PC-9 (cell line): ENCODE measurements around the gene BDKRB1. TPM values are rescaled to one million over a fixed set of nuclear protein-coding genes. Genes with fewer than 3 reads are reported as not detected.

Experiments used
- BruUV-seq: library from RNA; stranded (reverse); fragments of 400-500 nt; replicated peaks from 2 replicates; lab custom pipeline; 2021; lab: Mats Ljungman, UMichigan
- CTCF ChIA-PET: fragments of 300-600 bp; sonication (Branson Sonifier 250); formaldehyde crosslinking; loops from one replicate; lab custom pipeline; 2022; ENCODE audit warnings: antibody characterized with exemption; lab: Charles Lee
- POLR2A ChIA-PET: fragments of 300-600 bp; sonication (Branson Sonifier 250); formaldehyde crosslinking; loops from one replicate; lab custom pipeline; 2022; ENCODE audit warnings: antibody characterized with exemption; ENCODE audit not compliant: unreplicated experiment; lab: Charles Lee
- DNase-seq, 2 experiments: peaks; one replicate each; pipeline versions ENCODE4 v3.0.0 to v3.0.0-alpha.2; 2015 to 2022; ENCODE audit warnings: mixed read lengths in 1 of 2
- H2AFZ ChIP-seq: fragments of 200-600 bp; sonication (generic); 2 replicates; pipeline ENCODE4 v1.8.1; 2017; ENCODE audit warnings: antibody characterized with exemption
- H3F3A ChIP-seq: fragments of 200-600 bp; sonication (generic); 2 replicates; pipeline ENCODE4 v1.8.1; 2017; ENCODE audit warnings: antibody characterized with exemption, mild to moderate bottlenecking, low read depth; ENCODE audit not compliant: insufficient read depth
- H3K27ac ChIP-seq: fragments of 200-600 bp; sonication (generic); 2 replicates; pipeline ENCODE4 v1.6.1; 2016; ENCODE audit warnings: mixed run types
- H3K27me3 ChIP-seq: fragments of 200-600 bp; sonication (generic); 2 replicates; pipeline ENCODE4 v1.6.1; 2016; ENCODE audit warnings: low read depth, mixed run types; ENCODE audit not compliant: insufficient read depth
- H3K36me3 ChIP-seq: fragments of 200-600 bp; sonication (generic); 2 replicates; pipeline ENCODE4 v1.6.1; 2016; ENCODE audit warnings: low read depth, mixed run types
- H3K4me1 ChIP-seq: fragments of 200-600 bp; sonication (generic); replicated peaks from 2 replicates; pipeline ENCODE4 v1.6.1; 2016; ENCODE audit warnings: mixed run types; ENCODE audit not compliant: insufficient read depth
- H3K4me2 ChIP-seq: fragments of 200-600 bp; sonication (generic); 2 replicates; pipeline ENCODE4 v1.6.1; 2017; ENCODE audit warnings: mixed run types
- H3K4me3 ChIP-seq: fragments of 200-600 bp; sonication (generic); 2 replicates; pipeline ENCODE4 v1.6.1; 2016; ENCODE audit warnings: mixed run types
- H3K79me2 ChIP-seq: fragments of 200-600 bp; sonication (generic); 2 replicates; pipeline ENCODE4 v1.6.1; 2017; ENCODE audit warnings: low read depth, mixed run types
- H3K9me2 ChIP-seq: fragments of 200-600 bp; sonication (generic); 2 replicates; pipeline ENCODE4 v1.8.1; 2017; ENCODE audit warnings: mild to moderate bottlenecking; ENCODE audit not compliant: insufficient read depth
- H3K9me3 ChIP-seq: fragments of 200-600 bp; sonication (generic); 2 replicates; pipeline ENCODE4 v1.8.1; 2016; ENCODE audit warnings: low read depth; ENCODE audit not compliant: insufficient read depth
- H4K20me1 ChIP-seq: fragments of 200-600 bp; sonication (generic); 2 replicates; pipeline ENCODE4 v1.8.1; 2017; ENCODE audit not compliant: insufficient read depth
- EZH2 ChIP-seq: fragments of 200-600 bp; sonication (generic); IDR thresholded peaks from 2 replicates; pipeline ENCODE4 v1.8.0; 2017; ENCODE audit warnings: antibody characterized with exemption, low read depth
- intact Hi-C: fragments of 100-400 bp; cut with micrococcal nuclease; formaldehyde crosslinking; loops from one replicate; pipeline ENCODE4 v1.10.0; 2022; ENCODE audit not compliant: unreplicated experiment
- total RNA-seq: library from RNA; stranded (reverse); gene quantifications from 2 replicates; pipeline ENCODE4 v1.2.3, GENCODE V29; 2021
- TF ChIP-seq, protein P1 (sequence below): fragments of 200-600 bp; sonication (generic); conservative IDR thresholded peaks from 2 replicates; pipeline ENCODE4 v1.6.1; 2017; ENCODE audit warnings: mixed run types, antibody characterized with exemption, mild to moderate bottlenecking, moderate library complexity

The BDKRB1 gene
- total RNA-seq, 1 experiment from 2014 or later, result not detected

- Histone ChIP-seq H4K20me1 (no peaks in the 10 kb centered on the region), H3K27ac (peak overlapping the region; percentile 53), H3K4me3 (no peak overlapping the region), H3K4me2 (peak overlapping the region; percentile 49), H3K27me3 (no peaks in the 10 kb centered on the region), H3F3A (peaks cover 10% of the 10 kb centered on the region; the same call in 1 of the 2 replicates), H2AFZ (no peak overlapping the region), H3K9me2 (no peaks in the 10 kb centered on the region), H3K36me3 (no peaks in the 10 kb centered on the region), H3K4me1 (peaks cover 22% of the 10 kb centered on the region), H3K9me3 (no peaks in the 10 kb centered on the region), H3K79me2 (no peaks in the 10 kb centered on the region)
- TF ChIP-seq, protein P1, sequence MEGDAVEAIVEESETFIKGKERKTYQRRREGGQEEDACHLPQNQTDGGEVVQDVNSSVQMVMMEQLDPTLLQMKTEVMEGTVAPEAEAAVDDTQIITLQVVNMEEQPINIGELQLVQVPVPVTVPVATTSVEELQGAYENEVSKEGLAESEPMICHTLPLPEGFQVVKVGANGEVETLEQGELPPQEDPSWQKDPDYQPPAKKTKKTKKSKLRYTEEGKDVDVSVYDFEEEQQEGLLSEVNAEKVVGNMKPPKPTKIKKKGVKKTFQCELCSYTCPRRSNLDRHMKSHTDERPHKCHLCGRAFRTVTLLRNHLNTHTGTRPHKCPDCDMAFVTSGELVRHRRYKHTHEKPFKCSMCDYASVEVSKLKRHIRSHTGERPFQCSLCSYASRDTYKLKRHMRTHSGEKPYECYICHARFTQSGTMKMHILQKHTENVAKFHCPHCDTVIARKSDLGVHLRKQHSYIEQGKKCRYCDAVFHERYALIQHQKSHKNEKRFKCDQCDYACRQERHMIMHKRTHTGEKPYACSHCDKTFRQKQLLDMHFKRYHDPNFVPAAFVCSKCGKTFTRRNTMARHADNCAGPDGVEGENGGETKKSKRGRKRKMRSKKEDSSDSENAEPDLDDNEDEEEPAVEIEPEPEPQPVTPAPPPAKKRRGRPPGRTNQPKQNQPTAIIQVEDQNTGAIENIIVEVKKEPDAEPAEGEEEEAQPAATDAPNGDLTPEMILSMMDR, result peak; percentile 46
- TF ChIP-seq EZH2, result no peak
- ChIA-PET CTCF (interaction anchor here (0.6 kb wide), 1 partner anchor 21 kb away, joined by 3 read pairs; no protein-coding TSS in a partner anchor), POLR2A (interaction anchor here (0.6 to 0.7 kb wide), 2 partner anchors 14 to 21 kb away, joined by 5 to 26 read pairs; no protein-coding TSS in a partner anchor)
- intact Hi-C loops, result no loop called here
- DNase-seq, result peak; percentile 45 to 70
- BruUV-seq, result no TSS peak
Observed at GRCh38 chr14:96225745-96226151, 30.3 kb upstream of the BDKRB1 start.

- H3K79me2 ChIP-seq, result no peaks in the 10 kb centered on the region
- peaks cover 10% of the 10 kb centered on the region; the same call in 1 of the 2 replicates for H3F3A ChIP-seq
- H3K4me2 ChIP-seq, result no peak overlapping the region
- intact Hi-C loops, result no loop called here
- no peak overlapping the region for H3K4me3 ChIP-seq
- no peak for TF ChIP-seq EZH2
- TF ChIP-seq, protein P1, result no peak
- ChIA-PET CTCF (no interaction called here), POLR2A (no interaction called here)
- no peaks in the 10 kb centered on the region for H3K9me3 ChIP-seq
- BruUV-seq, result no TSS peak
- H2AFZ ChIP-seq, result no peak overlapping the region
- H3K9me2 ChIP-seq, result no peaks in the 10 kb centered on the region
- DNase-seq, result no peak
- no peaks in the 10 kb centered on the region for H3K27me3 ChIP-seq
- H3K4me1 ChIP-seq, result peaks cover 22% of the 10 kb centered on the region
- H3K27ac ChIP-seq, result no peak overlapping the region
- H4K20me1 ChIP-seq, result no peaks in the 10 kb centered on the region
- no peaks in the 10 kb centered on the region for H3K36me3 ChIP-seq
Observed at GRCh38 chr14:96227428-96227827, 28.6 kb upstream of the BDKRB1 start.

DNA sequence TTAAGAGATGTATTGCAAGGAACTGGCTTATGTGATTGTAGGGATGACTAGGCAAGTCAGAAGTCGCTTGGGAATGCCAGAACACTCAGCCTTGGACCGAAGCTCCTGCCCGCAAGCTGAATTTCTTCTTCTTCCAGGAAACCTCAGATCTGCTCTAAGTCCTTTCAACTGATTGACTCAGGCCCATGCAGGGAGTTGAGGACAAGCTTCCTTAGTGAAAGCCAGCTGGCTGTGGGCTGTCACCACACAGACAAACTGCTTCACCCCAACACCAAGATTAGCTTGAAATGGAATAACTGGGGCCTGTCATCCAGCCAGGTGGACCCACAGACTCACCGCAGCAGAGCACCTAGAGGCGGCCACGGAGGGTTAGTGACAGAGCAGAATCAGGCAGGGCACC is 26.7 kb upstream of the BDKRB1 start:
- intact Hi-C loops, result no loop called here
- Histone ChIP-seq H2AFZ (no peak overlapping the region), H3K9me2 (no peaks in the 10 kb centered on the region), H3K79me2 (no peaks in the 10 kb centered on the region), H3K4me3 (no peak overlapping the region), H3K36me3 (no peaks in the 10 kb centered on the region), H3K4me2 (no peak overlapping the region), H4K20me1 (no peaks in the 10 kb centered on the region), H3F3A (peaks cover 10% of the 10 kb centered on the region; the same call in 1 of the 2 replicates), H3K9me3 (no peaks in the 10 kb centered on the region), H3K27me3 (no peaks in the 10 kb centered on the region), H3K4me1 (peaks cover 22% of the 10 kb centered on the region), H3K27ac (no peak overlapping the region)
- no peak for DNase-seq
- TF ChIP-seq EZH2, result no peak
- TF ChIP-seq, protein P1, result no peak
- CTCF ChIA-PET, result no interaction called here
- BruUV-seq, result no TSS peak
- POLR2A ChIA-PET, result no interaction called here
